Stimulated activated naive CD4-positive, alpha-beta T cell treated with Interleukin-2 at 50 U/mL for 16 hours (primary cell): ENCODE data around the gene SLC12A5.

ENCODE experiments used
- DNase-seq: peaks from one replicate; lab custom pipeline; 2025; lab: John Stamatoyannopoulos, UW

The SLC12A5 gene

DNA sequence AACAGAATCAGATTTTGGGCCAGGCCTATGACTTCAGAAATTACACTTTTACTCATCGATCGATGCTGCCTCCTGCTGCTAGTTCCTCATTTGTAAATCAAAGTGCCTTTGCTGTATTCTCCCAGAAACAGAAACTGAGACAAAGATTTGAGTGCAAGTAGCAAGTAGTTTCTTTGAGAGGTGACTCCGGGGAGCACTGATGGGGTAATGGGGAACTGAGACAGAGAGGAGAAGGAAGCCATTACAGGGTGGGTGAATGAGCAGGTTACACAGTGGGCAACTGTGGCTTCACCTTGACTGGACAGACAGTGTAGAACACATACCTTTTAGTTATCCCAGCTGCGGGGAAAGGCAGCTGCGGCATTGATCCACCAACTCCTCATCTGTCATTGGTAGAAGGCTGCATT lies 79.4 kb downstream of the SLC12A5 start:
- DNase-seq: no peak

DNA sequence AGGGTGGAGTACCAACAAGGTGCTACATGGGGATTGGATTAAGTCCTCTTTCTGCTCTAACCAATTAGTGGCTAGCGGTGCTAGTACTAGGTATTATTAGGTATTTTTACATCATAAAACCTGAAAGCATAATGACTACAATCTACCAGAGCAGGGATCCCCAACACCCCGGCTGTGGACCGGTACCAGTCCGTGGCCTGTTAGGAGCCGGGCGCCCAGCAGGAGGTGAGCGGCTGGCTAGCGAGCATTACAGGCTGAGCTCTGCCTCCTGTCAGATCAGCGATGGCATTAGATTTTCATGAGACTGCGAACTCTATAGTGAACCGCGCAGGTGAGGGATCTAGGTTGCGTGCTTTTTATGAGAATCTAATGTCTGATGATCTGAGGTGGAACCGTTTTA lies 80.0 kb downstream of the SLC12A5 start:
- no peak for DNase-seq
